Fibroblast of lung (primary cell): ENCODE measurements around the gene TIGD7.

Source experiments
- EZH2 ChIP-seq: IDR thresholded peaks from 2 replicates; pipeline ENCODE4 v1.5.1; 2012; ENCODE audit warnings: low read length, control low read depth, mild to moderate bottlenecking; ENCODE audit errors: missing control alignments
- TF ChIP-seq, protein P1 (sequence below), 2 donors: IDR thresholded peaks in 1 of 2; conservative IDR thresholded peaks in 1 of 2; 1 replicate in 1 of 2; 2 replicates in 1 of 2; pipeline ENCODE4 v1.5.1; 2011 to 2012; ENCODE audit warnings: low read length in 2 of 2, control low read depth in 1 of 2, inconsistent platforms in 1 of 2, low read depth in 1 of 2, mild to moderate bottlenecking in 1 of 2

- TF ChIP-seq, protein P1, sequence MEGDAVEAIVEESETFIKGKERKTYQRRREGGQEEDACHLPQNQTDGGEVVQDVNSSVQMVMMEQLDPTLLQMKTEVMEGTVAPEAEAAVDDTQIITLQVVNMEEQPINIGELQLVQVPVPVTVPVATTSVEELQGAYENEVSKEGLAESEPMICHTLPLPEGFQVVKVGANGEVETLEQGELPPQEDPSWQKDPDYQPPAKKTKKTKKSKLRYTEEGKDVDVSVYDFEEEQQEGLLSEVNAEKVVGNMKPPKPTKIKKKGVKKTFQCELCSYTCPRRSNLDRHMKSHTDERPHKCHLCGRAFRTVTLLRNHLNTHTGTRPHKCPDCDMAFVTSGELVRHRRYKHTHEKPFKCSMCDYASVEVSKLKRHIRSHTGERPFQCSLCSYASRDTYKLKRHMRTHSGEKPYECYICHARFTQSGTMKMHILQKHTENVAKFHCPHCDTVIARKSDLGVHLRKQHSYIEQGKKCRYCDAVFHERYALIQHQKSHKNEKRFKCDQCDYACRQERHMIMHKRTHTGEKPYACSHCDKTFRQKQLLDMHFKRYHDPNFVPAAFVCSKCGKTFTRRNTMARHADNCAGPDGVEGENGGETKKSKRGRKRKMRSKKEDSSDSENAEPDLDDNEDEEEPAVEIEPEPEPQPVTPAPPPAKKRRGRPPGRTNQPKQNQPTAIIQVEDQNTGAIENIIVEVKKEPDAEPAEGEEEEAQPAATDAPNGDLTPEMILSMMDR (conservative IDR thresholded peaks at IDR 0.05 in 1 of 2, IDR thresholded peaks at IDR 0.05 in 1 of 2; ENCODE audit: low read depth in 1 of 2, low read length in 2 of 2) = no peak
- no peak for TF ChIP-seq EZH2
These were observed 28.6 kb downstream of the TIGD7 start for GRCh38 chr16:3276679-3277078.
